ENCODE data around the gene TRMT1L. TPM values are rescaled to one million over a fixed set of nuclear protein-coding genes. Genes with fewer than 3 reads are reported as not detected.
A peak's percentile ranks its signal among the peaks of the same experiment; 100 is the strongest.
"Not testable (repeated sequence)": the region's sequence is repeated elsewhere in the genome, so short reads cannot be mapped to it uniquely, and the experiment has no call there.

Gene TRMT1L, protein sequence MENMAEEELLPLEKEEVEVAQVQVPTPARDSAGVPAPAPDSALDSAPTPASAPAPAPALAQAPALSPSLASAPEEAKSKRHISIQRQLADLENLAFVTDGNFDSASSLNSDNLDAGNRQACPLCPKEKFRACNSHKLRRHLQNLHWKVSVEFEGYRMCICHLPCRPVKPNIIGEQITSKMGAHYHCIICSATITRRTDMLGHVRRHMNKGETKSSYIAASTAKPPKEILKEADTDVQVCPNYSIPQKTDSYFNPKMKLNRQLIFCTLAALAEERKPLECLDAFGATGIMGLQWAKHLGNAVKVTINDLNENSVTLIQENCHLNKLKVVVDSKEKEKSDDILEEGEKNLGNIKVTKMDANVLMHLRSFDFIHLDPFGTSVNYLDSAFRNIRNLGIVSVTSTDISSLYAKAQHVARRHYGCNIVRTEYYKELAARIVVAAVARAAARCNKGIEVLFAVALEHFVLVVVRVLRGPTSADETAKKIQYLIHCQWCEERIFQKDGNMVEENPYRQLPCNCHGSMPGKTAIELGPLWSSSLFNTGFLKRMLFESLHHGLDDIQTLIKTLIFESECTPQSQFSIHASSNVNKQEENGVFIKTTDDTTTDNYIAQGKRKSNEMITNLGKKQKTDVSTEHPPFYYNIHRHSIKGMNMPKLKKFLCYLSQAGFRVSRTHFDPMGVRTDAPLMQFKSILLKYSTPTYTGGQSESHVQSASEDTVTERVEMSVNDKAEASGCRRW
- total RNA-seq (2014; rRNA removed; shearing (Covaris generic)): 13.7 and 30.6 TPM in 2 replicates

DNA sequence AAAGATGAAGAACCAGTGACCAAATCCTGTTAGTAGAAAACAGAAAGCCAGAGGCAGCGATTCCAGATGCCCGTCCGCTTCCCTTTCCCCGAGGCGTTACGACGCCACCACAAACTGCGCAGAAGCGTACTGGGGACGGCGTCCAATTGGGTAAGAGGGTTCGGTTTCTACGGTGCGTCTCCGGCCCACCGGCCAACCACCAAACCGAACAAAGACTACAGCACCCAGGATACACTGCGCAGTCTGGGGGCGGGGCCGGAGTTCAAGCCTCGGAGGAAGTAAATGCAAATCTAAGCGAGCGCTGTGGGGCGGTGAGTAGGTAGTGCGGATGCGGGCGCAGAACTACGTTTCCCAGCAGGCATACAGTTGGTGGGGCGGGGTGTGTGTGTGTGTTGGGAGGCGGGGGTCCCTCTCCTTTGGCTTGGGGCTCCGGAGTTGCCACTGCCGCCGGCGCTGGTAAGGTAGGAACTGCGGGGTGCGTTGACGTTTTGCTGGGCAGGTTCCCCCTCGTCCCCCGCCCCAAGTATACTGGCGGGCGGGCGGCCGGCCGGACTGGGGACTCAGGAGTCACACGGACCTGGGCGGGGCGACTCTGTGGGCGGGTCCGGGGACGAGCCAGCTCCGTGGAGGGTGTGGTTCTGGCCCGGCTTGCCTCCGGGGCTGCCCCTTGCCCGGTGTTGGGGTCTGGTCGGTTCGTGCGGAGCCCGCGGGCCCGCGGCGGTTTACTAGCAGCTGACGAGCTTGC, at the start of gene TRMT1L, which contains the start of gene SWT1:
Gene TRMT1L, minus strand, starts transcription at position 100 of the 745 bp plus-strand sequence. CDS start 241 bp downstream, outside the sequence.
Gene SWT1, plus strand, starts transcription at position 314 of the 745 bp plus-strand sequence. CDS start 3,675 bp downstream, outside the sequence.
- in situ Hi-C loops (cut with HindIII; ENCODE audit: low sequenced_read_pairs): loop anchor here (25.0 kb wide), 1 partner anchor 345 kb away; no protein-coding TSS in a partner anchor
- DNase-seq (ENCODE audit: low spot score): peak; percentile 100

DNA sequence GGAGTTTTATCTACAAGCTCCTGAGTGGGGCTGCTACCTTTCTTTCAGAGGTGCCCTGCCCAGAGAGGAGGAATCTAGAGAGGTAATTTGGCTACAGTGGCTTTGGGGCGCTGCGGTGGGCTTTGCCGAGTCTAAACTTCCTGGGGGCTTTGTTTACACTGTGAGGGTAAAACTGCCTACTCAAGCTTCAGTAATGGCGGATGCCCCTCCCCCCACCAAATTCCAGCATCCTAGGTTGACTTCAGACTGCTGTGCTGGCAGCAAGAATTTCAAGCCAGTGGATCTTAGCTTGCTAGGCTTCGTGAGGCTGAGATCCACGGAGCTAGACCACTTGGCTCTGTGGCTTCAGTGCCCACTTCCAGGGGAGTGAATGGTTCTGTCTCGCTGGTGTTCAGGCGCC, 44.1 kb upstream of the TRMT1L start:
- in situ Hi-C loops (cut with HindIII; ENCODE audit: low sequenced_read_pairs): no loop called here
- DNase-seq (ENCODE audit: low spot score): no peak

DNA sequence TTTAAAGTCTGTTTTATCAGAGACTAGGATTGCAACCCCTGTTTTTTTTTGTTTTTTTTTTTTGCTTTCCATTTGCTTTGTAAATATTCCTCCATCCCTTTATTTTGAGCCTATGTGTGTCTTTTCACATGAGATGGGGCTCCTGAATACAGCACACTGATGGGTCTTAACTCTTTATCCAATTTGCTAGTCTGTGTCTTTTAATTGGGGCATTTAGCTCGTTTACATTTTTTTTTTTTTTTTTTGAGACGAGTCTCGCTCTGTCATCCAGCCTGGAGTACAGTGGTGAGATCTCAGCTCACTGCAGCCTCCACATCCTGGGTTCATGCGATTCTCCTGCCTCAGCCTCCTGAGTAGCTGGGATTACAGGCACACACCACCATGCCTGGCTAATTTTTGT, 42.0 kb upstream of the TRMT1L start:
- in situ Hi-C loops (cut with HindIII; ENCODE audit: low sequenced_read_pairs): not testable (repeated sequence)

DNA sequence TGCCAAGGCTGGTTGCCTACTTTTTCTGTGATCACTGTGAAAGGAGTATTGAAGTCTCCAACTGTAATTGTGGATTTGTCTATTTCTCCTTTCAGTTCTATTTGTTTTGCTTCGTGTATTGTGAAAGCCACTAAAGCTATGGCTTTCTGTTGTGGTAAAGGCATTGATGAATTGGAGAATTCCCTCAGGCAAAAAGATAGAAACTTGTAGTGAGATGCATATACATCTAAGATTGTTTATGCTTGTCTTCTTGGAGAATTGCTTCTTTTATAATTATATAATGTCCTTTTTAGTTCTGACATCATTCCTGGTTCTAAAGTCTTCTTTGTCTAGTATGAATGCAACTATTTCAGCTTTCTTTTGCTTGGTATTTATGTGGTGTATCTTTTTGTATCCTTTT, 37.0 kb upstream of the TRMT1L start:
- in situ Hi-C loops (cut with HindIII; ENCODE audit: low sequenced_read_pairs): no loop called here
- no peak for DNase-seq (ENCODE audit: low spot score)

More for the DNA sequence above, 42.0 kb upstream of the TRMT1L start:
- DNase-seq (ENCODE audit: low spot score): not testable (repeated sequence)

DNA sequence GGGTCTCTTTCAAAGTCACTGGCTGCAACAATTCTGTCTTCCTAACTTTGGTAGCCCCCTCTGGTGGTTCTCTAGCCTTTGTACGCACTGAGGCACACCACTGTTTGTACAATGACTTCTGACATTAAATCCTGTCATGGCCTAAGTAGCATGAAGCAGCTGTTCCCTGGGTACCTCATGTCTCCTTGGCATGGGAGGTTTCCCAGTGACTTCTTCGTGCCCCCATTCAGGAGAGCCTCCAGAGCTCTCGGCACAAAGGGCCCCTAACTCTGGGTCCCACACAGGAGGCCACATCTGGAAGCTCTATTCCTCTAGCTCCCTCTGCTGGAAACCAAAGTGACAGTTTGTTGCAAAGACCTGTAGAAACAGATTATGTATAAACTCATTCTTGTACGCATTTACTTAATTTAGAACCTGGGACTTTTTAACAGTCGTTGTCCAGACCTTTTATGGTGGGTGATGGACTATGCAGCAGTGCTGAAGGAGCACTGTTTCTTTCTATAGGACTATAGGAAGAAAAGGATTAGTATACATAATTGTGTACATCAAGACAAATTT, 13.6 kb upstream of the TRMT1L start:
- in situ Hi-C loops (cut with HindIII; ENCODE audit: low sequenced_read_pairs): loop anchor here (25.0 kb wide), 1 partner anchor 358 kb away; no protein-coding TSS in a partner anchor

DNA sequence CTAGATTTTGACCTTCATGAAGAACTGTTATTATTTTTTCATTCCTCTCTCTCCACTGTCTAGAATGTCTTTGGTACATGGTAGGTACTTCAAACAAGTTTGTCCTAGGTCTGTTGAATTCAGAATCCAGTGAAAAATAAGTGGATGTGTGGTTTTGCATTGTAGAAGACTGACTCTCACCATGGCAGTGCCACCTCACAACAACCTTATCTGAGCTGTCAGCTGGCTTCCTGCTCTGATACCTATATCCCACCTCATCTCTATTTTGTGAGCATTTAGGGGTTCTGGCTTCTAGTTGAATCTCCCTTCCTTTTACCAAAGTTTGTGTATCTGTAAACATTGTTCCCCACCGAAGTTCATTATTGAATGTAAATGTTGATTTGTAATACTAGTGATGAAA, 9.4 kb upstream of the TRMT1L start:
- no peak for DNase-seq (ENCODE audit: low spot score)
- in situ Hi-C loops (cut with HindIII; ENCODE audit: low sequenced_read_pairs): loop anchor here (10.0 to 25.0 kb wide), 2 partner anchors 181 to 354 kb away; no protein-coding TSS in a partner anchor

More for the DNA sequence above, 13.6 kb upstream of the TRMT1L start:
- DNase-seq (ENCODE audit: low spot score): peak; percentile 41

DNA sequence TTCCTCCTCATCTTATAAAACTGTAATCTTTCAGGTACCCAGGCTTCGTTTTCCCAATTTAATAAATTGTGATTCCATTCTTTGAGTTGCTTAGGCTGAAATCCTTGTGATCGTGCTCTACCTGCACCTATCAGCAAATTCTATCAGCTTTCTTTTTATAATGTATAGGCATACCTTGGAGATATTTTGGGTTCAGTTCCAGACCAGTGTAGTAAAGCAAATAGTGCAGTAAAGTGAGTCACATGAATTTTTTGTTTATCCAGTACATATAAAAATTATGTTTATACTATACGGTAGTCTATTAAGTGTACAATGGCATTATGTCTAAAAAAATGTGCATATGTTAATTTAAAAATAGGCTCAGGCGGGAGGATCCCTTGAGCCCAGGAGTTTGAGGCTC, 5.7 kb upstream of the TRMT1L start:
- DNase-seq (ENCODE audit: low spot score): no peak

DNA sequence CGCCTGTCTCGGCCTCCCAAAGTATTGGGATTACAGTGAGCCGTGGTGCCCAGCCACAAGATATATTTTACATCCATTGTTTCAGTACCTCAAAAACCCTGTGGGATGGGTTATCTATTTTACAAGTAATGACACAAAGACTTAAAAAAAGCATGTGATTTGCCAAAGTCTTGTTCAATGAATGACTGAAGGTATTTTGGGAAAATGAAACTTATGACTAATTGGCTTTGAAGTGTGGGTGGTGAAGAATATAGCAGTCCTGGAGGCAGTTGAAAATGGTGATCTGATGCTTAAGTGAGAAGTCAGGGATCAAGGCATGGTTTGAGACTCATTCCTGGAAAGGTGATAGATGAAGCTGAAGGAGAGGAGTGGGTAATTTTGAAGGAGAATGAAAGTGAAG, 3.2 kb upstream of the TRMT1L start:
- DNase-seq (ENCODE audit: low spot score): no peak
- in situ Hi-C loops (cut with HindIII; ENCODE audit: low sequenced_read_pairs): loop anchor here (10.0 to 25.0 kb wide), 2 partner anchors 175 to 348 kb away; no protein-coding TSS in a partner anchor

More for the DNA sequence above, 5.7 kb upstream of the TRMT1L start:
- in situ Hi-C loops (cut with HindIII; ENCODE audit: low sequenced_read_pairs): loop anchor here (10.0 to 25.0 kb wide), 2 partner anchors 178 to 350 kb away; no protein-coding TSS in a partner anchor

DNA sequence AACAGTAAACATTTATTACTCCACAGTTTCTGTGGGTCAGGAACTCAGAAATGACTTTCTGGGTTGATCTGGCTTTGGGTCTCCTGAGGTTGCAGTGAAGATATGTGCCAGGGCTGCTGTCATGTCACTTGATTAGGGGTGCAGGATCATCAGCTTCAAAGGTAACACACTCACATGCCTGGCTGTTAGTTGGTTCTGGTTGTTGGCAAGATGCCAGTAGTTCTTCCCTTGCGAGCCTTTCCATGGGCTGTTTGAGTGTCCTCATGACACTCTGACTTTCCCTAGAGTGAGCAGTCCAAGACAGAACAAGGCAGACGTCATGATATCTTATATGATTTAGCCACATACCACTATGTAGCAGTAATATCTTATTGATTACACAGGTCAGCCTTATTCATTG, 2.0 kb upstream of the TRMT1L start:
- in situ Hi-C loops (cut with HindIII; ENCODE audit: low sequenced_read_pairs): loop anchor here (25.0 kb wide), 1 partner anchor 346 kb away; no protein-coding TSS in a partner anchor
- peak; percentile 9 for DNase-seq (ENCODE audit: low spot score)

DNA sequence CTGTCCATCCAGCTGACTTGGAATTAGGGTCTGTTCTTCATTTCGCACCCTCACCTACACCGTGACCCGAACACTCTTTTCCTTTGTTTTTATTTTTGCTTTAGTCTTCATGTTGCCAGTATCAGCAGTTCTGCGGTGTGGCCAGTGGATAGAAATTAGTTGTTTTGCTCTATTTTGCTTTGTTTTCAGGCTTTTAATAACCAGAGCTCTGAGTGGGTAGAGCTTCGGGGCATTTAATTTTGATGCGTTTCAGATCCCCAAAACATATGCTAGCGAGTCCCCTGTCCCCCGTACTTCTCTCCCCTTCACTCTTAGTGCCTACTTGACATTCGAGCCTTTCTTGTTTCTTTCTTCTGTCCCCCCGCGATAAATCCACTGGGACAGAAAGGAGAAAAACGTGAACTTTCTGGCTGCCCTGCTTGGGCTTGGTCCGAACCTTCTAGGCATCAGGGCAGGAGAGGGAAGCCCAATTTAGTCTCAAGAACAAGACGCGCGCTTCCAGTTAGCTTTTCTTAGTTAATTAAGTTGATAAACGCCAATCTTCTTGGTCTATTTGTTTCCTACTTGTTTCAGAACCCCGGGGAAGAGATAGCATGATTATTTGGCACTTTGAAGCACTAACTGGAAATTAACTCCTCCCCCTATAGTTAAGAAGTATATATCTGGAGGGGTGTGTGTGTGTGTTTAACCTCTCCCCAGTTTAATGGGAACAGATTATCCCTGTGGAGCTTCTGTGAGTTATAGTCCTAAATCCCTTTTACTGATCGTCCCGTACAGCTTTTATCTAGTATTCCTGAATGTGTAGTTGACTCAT, 1.1 kb upstream of the TRMT1L start:
- in situ Hi-C loops (cut with HindIII; ENCODE audit: low sequenced_read_pairs): loop anchor here (25.0 kb wide), 1 partner anchor 346 kb away; no protein-coding TSS in a partner anchor

DNA sequence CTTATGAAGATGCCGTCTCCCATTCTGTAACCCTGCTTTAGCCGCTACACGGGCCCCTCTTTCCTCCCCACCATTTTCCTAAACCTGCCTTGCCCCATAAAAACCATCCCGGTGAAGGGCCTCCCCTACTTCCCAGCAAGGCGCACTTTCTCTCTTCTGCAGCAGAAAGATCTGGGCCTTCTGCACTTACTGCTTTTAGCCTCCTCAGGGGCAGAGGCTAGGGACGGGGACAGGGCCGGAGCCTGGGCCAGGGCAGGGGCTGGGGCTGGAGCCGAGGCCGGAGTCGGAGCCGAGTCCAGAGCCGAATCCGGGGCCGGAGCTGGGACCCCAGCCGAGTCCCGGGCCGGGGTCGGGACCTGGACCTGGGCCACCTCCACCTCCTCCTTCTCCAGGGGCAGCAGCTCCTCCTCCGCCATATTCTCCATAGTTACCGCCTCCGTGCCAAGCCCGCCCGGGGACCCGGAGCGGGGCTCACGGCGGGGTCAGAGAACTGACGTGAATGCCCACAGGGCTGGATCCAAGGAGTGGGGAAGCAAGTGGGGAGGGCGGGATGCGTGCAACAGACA, 382 bp downstream of the TRMT1L start:
- in situ Hi-C loops (cut with HindIII; ENCODE audit: low sequenced_read_pairs): loop anchor here (25.0 kb wide), 1 partner anchor 344 kb away; no protein-coding TSS in a partner anchor
- peak; percentile 53 for DNase-seq (ENCODE audit: low spot score)

More for the DNA sequence above, 1.1 kb upstream of the TRMT1L start:
- peak; percentile 36 for DNase-seq (ENCODE audit: low spot score)

DNA sequence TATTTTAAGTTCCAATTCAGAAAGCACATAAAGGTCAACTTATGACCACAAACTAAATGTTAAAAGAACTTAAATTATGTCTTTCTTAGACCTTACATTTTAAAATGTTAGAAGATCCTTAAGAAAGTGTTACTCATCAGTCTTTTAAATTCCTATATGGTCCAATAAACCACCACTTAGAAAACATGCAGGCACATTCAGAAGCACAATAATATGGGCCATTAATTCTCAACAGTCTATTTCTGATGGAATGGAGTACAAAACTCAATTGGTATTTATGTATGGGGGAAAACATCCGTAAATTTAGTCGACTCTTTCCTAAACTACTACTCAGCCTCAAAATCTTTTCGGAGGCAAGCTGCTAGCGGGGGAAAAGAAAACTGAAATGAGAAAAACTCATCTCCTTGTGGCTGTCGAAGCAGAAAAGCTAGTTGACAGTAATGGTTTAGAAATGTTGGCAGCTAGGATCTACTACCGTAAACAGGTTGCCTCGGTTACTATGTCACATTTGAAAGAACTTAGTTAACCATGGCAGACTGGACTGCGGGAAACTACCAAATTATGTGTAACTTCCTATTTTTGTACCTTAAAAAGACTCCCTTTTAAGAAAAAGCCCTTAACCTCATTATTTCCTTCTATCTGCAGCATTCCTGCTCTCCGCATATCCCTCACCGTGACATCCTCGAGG, 1.0 kb downstream of the TRMT1L start:
- in situ Hi-C loops (cut with HindIII; ENCODE audit: low sequenced_read_pairs): loop anchor here (25.0 kb wide), 1 partner anchor 343 kb away; no protein-coding TSS in a partner anchor
- DNase-seq (ENCODE audit: low spot score): peak; percentile 52

DNA sequence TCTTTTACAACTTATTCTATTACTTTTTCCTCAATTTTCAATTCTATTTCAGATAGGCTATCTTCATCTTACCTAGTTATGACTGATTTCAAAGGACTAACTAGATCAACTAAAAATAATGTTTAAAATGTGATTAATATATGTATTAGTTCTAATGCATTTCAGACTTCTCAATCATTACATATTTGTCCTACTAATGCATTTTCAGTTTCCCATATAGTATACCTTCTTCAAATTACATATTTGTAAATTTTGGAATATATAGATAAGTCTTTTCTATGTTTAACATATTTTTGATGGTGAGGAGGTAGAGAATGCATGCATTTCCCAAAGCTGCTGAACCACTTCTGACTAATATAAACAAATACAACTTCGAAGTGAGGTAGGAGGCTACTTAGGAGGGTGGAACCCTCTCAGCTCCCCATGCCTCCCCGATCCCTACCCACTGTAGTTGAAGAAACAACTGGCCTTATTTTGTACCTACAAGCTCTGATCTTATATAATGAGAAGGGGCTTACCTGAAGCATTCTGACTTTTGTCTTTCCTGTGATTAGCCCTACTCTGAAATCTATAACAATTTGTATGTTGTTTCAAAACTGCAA, 1.7 kb downstream of the TRMT1L start:
- DNase-seq (ENCODE audit: low spot score): peak; percentile 10
- in situ Hi-C loops (cut with HindIII; ENCODE audit: low sequenced_read_pairs): loop anchor here (25.0 kb wide), 1 partner anchor 343 kb away; no protein-coding TSS in a partner anchor

DNA sequence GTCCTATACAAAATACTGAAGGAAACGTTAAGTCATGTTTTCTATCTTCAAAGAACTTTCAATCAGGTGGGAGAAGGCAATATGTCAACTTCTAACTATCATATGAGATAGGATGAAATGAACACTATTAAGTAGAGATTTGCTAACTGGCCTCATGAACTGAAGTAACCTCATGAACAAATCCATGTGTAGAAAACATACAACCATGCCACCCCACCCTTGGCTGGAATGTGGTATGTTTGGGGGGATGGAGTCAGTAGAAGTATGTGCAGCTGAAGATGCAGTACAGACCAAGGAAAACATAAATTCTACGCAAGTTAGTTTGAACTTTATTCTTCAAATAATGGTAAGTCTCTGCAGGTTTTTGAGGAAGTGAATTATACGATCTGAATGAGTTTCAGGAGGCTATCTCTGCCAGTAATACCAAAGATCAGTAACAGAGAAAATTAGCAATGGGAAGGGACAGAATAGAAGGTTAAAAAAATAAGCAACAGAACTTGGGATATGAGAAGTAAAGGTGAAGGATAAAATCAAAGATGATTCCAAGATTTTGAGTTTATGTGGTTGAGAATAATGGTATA, 4.5 kb downstream of the TRMT1L start:
- in situ Hi-C loops (cut with HindIII; ENCODE audit: low sequenced_read_pairs): loop anchor here (25.0 kb wide), 1 partner anchor 340 kb away; no protein-coding TSS in a partner anchor
- DNase-seq (ENCODE audit: low spot score): no peak

DNA sequence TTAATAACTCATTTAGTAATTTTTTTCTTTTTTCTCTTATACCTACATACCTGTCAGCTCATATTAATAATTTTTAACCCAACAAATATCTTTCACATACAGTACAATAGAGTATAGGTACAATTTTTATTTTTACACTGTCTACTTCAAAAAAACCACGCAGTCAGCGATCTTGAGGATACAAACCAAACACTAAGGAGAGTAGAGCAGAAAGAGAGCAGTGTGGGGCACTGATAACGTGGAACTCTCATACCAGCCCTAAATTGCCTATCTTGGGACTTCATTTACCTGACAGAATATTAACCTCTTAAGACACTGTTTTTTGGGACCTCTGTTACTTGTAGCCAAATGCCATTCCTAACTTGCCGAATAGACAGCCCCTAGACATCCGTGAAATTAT, 5.5 kb downstream of the TRMT1L start:
- no peak for DNase-seq (ENCODE audit: low spot score)
- in situ Hi-C loops (cut with HindIII; ENCODE audit: low sequenced_read_pairs): loop anchor here (25.0 kb wide), 1 partner anchor 339 kb away; no protein-coding TSS in a partner anchor

DNA sequence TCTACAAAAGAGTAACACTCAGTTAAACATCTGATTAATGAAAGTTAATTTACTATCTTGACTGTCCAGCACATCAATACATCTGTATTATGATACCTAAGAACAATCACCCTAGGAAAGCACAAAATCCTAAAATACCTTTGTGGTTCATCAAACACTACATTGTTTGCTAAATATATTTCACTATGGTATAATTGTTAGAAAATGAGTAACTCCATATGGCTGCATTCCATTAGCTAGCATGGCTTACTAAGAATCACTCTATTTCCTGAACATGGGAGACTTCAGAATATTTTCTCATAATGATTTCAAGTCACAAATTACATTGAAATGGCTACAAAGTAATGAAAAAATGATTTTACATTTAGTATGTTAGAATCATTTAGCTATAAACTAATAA, 12.5 kb downstream of the TRMT1L start:
- in situ Hi-C loops (cut with HindIII; ENCODE audit: low sequenced_read_pairs): no loop called here
- no peak for DNase-seq (ENCODE audit: low spot score)
